ENCODE results near the gene VTI1B.
"Not testable (repeated sequence)": the region's sequence is repeated elsewhere in the genome, so short reads cannot be mapped to it uniquely, and the experiment has no call there.

Gene VTI1B

GRCh38 chr14:67674480-67675218, at the start of gene VTI1B:
Gene VTI1B, minus strand, starts transcription at chr14:67674632. Its CDS starts 143 bp downstream, at chr14:67674489.
- peaks cover 0 to 21% of the 10 kb centered on the region in 2 donors for H3K36me3 ChIP-seq (ENCODE audit: control insufficient read depth in 1 of 2, insufficient read depth in 2 of 2, low read length in 2 of 2)
- no peaks in the 10 kb centered on the region for H3K27me3 ChIP-seq (ENCODE audit: control insufficient read depth in 1 of 2, insufficient read depth in 2 of 2, low read length in 2 of 2)
- peak within 1 kb of the TSS; percentile 72 to 95 for H3K9ac ChIP-seq (ENCODE audit: low read depth in 1 of 2, low read length in 2 of 2)
- H3K9me3 ChIP-seq (ENCODE audit: control insufficient read depth in 1 of 2, low read length in 2 of 2): no peaks in the 10 kb centered on the region
- peaks cover 14 to 21% of the 10 kb centered on the region in 2 donors for H3K4me1 ChIP-seq (ENCODE audit: control insufficient read depth in 1 of 2, insufficient read depth in 2 of 2, low read length in 2 of 2)
- H3K27ac ChIP-seq (ENCODE audit: low read depth, low read length): peak within 1 kb of the TSS; percentile 97
- peak within 1 kb of the TSS; percentile 79 to 98 for H3K4me3 ChIP-seq (ENCODE audit: low read depth in 1 of 2, low read length in 2 of 2)

GRCh38 chr14:67722293-67722692, 47.9 kb upstream of the VTI1B start:
- H3K4me1 ChIP-seq (ENCODE audit: control insufficient read depth in 1 of 2, insufficient read depth in 2 of 2, low read length in 2 of 2): no peaks in the 10 kb centered on the region
- H3K9ac ChIP-seq (ENCODE audit: low read depth in 1 of 2, low read length in 2 of 2): no peak overlapping the region
- H3K27ac ChIP-seq (ENCODE audit: low read depth, low read length): no peak overlapping the region
- H3K27me3 ChIP-seq (ENCODE audit: control insufficient read depth in 1 of 2, insufficient read depth in 2 of 2, low read length in 2 of 2): peaks cover 0 to 5% of the 10 kb centered on the region in 2 donors
- no peaks in the 10 kb centered on the region for H3K9me3 ChIP-seq (ENCODE audit: control insufficient read depth in 1 of 2, low read length in 2 of 2)
- H3K36me3 ChIP-seq (ENCODE audit: control insufficient read depth in 1 of 2, insufficient read depth in 2 of 2, low read length in 2 of 2): no peaks in the 10 kb centered on the region
- no peak overlapping the region for H3K4me3 ChIP-seq (ENCODE audit: low read depth in 1 of 2, low read length in 2 of 2)

- H3K9me3 ChIP-seq (ENCODE audit: control insufficient read depth in 1 of 2, low read length in 2 of 2): no peaks in the 10 kb centered on the region
- no peak overlapping the region for H3K27ac ChIP-seq (ENCODE audit: low read depth, low read length)
- H3K27me3 ChIP-seq (ENCODE audit: control insufficient read depth in 1 of 2, insufficient read depth in 2 of 2, low read length in 2 of 2): peaks cover 0 to 5% of the 10 kb centered on the region in 2 donors
- no peaks in the 10 kb centered on the region for H3K4me1 ChIP-seq (ENCODE audit: control insufficient read depth in 1 of 2, insufficient read depth in 2 of 2, low read length in 2 of 2)
- H3K9ac ChIP-seq (ENCODE audit: low read depth in 1 of 2, low read length in 2 of 2): no peak overlapping the region
- no peaks in the 10 kb centered on the region for H3K36me3 ChIP-seq (ENCODE audit: control insufficient read depth in 1 of 2, insufficient read depth in 2 of 2, low read length in 2 of 2)
- no peak overlapping the region for H3K4me3 ChIP-seq (ENCODE audit: low read depth in 1 of 2, low read length in 2 of 2)
Observed at GRCh38 chr14:67721875-67722274, 47.4 kb upstream of the VTI1B start.

- no peak overlapping the region for H3K9ac ChIP-seq (ENCODE audit: low read depth in 1 of 2, low read length in 2 of 2)
- no peak overlapping the region for H3K27ac ChIP-seq (ENCODE audit: low read depth, low read length)
- no peaks in the 10 kb centered on the region for H3K36me3 ChIP-seq (ENCODE audit: control insufficient read depth in 1 of 2, insufficient read depth in 2 of 2, low read length in 2 of 2)
- H3K4me1 ChIP-seq (ENCODE audit: control insufficient read depth in 1 of 2, insufficient read depth in 2 of 2, low read length in 2 of 2): no peaks in the 10 kb centered on the region
- no peaks in the 10 kb centered on the region for H3K27me3 ChIP-seq (ENCODE audit: control insufficient read depth in 1 of 2, insufficient read depth in 2 of 2, low read length in 2 of 2)
- no peaks in the 10 kb centered on the region for H3K9me3 ChIP-seq (ENCODE audit: control insufficient read depth in 1 of 2, low read length in 2 of 2)
- H3K4me3 ChIP-seq (ENCODE audit: low read depth in 1 of 2, low read length in 2 of 2): no peak overlapping the region
Observed at GRCh38 chr14:67719866-67720265, 45.4 kb upstream of the VTI1B start.

- not testable (repeated sequence) for H3K27ac ChIP-seq (ENCODE audit: low read depth, low read length); H3K36me3 ChIP-seq (ENCODE audit: control insufficient read depth in 1 of 2, insufficient read depth in 2 of 2, low read length in 2 of 2); H3K9me3 ChIP-seq (ENCODE audit: control insufficient read depth in 1 of 2, low read length in 2 of 2); H3K27me3 ChIP-seq (ENCODE audit: control insufficient read depth in 1 of 2, insufficient read depth in 2 of 2, low read length in 2 of 2); H3K4me3 ChIP-seq (ENCODE audit: low read depth in 1 of 2, low read length in 2 of 2); H3K9ac ChIP-seq (ENCODE audit: low read depth in 1 of 2, low read length in 2 of 2); H3K4me1 ChIP-seq (ENCODE audit: control insufficient read depth in 1 of 2, insufficient read depth in 2 of 2, low read length in 2 of 2)
Observed at GRCh38 chr14:67719385-67719784, 45.0 kb upstream of the VTI1B start.

GRCh38 chr14:67718265-67718664, 43.8 kb upstream of the VTI1B start:
- H3K27ac ChIP-seq (ENCODE audit: low read depth, low read length): no peak overlapping the region
- no peaks in the 10 kb centered on the region for H3K36me3 ChIP-seq (ENCODE audit: control insufficient read depth in 1 of 2, insufficient read depth in 2 of 2, low read length in 2 of 2)
- no peaks in the 10 kb centered on the region for H3K4me1 ChIP-seq (ENCODE audit: control insufficient read depth in 1 of 2, insufficient read depth in 2 of 2, low read length in 2 of 2)
- no peaks in the 10 kb centered on the region for H3K27me3 ChIP-seq (ENCODE audit: control insufficient read depth in 1 of 2, insufficient read depth in 2 of 2, low read length in 2 of 2)
- no peak overlapping the region for H3K9ac ChIP-seq (ENCODE audit: low read depth in 1 of 2, low read length in 2 of 2)
- no peaks in the 10 kb centered on the region for H3K9me3 ChIP-seq (ENCODE audit: control insufficient read depth in 1 of 2, low read length in 2 of 2)
- no peak overlapping the region for H3K4me3 ChIP-seq (ENCODE audit: low read depth in 1 of 2, low read length in 2 of 2)

GRCh38 chr14:67717048-67717447, 42.6 kb upstream of the VTI1B start:
- Histone ChIP-seq H3K9me3 (ENCODE audit: control insufficient read depth in 1 of 2, low read length in 2 of 2) (no peaks in the 10 kb centered on the region), H3K4me3 (ENCODE audit: low read depth in 1 of 2, low read length in 2 of 2) (no peak overlapping the region), H3K9ac (ENCODE audit: low read depth in 1 of 2, low read length in 2 of 2) (no peak overlapping the region), H3K27me3 (ENCODE audit: control insufficient read depth in 1 of 2, insufficient read depth in 2 of 2, low read length in 2 of 2) (no peaks in the 10 kb centered on the region), H3K4me1 (ENCODE audit: control insufficient read depth in 1 of 2, insufficient read depth in 2 of 2, low read length in 2 of 2) (no peaks in the 10 kb centered on the region), H3K36me3 (ENCODE audit: control insufficient read depth in 1 of 2, insufficient read depth in 2 of 2, low read length in 2 of 2) (no peaks in the 10 kb centered on the region), H3K27ac (ENCODE audit: low read depth, low read length) (no peak overlapping the region)

- no peaks in the 10 kb centered on the region for H3K36me3 ChIP-seq (ENCODE audit: control insufficient read depth in 1 of 2, insufficient read depth in 2 of 2, low read length in 2 of 2)
- no peaks in the 10 kb centered on the region for H3K4me1 ChIP-seq (ENCODE audit: control insufficient read depth in 1 of 2, insufficient read depth in 2 of 2, low read length in 2 of 2)
- H3K9ac ChIP-seq (ENCODE audit: low read depth in 1 of 2, low read length in 2 of 2): no peak overlapping the region
- H3K4me3 ChIP-seq (ENCODE audit: low read depth in 1 of 2, low read length in 2 of 2): no peak overlapping the region
- H3K27me3 ChIP-seq (ENCODE audit: control insufficient read depth in 1 of 2, insufficient read depth in 2 of 2, low read length in 2 of 2): no peaks in the 10 kb centered on the region
- peaks cover 2% of the 10 kb centered on the region in 2 donors for H3K9me3 ChIP-seq (ENCODE audit: control insufficient read depth in 1 of 2, low read length in 2 of 2)
- no peak overlapping the region for H3K27ac ChIP-seq (ENCODE audit: low read depth, low read length)
Observed at GRCh38 chr14:67710209-67710608, 35.8 kb upstream of the VTI1B start.

- H3K9me3 ChIP-seq (ENCODE audit: control insufficient read depth in 1 of 2, low read length in 2 of 2); H3K9ac ChIP-seq (ENCODE audit: low read depth in 1 of 2, low read length in 2 of 2); H3K4me1 ChIP-seq (ENCODE audit: control insufficient read depth in 1 of 2, insufficient read depth in 2 of 2, low read length in 2 of 2); H3K4me3 ChIP-seq (ENCODE audit: low read depth in 1 of 2, low read length in 2 of 2); H3K27ac ChIP-seq (ENCODE audit: low read depth, low read length); H3K27me3 ChIP-seq (ENCODE audit: control insufficient read depth in 1 of 2, insufficient read depth in 2 of 2, low read length in 2 of 2); H3K36me3 ChIP-seq (ENCODE audit: control insufficient read depth in 1 of 2, insufficient read depth in 2 of 2, low read length in 2 of 2): not testable (repeated sequence)
Observed at GRCh38 chr14:67709796-67710195, 35.4 kb upstream of the VTI1B start.

- H3K27me3 ChIP-seq (ENCODE audit: control insufficient read depth in 1 of 2, insufficient read depth in 2 of 2, low read length in 2 of 2); H3K9ac ChIP-seq (ENCODE audit: low read depth in 1 of 2, low read length in 2 of 2); H3K27ac ChIP-seq (ENCODE audit: low read depth, low read length); H3K36me3 ChIP-seq (ENCODE audit: control insufficient read depth in 1 of 2, insufficient read depth in 2 of 2, low read length in 2 of 2); H3K9me3 ChIP-seq (ENCODE audit: control insufficient read depth in 1 of 2, low read length in 2 of 2); H3K4me1 ChIP-seq (ENCODE audit: control insufficient read depth in 1 of 2, insufficient read depth in 2 of 2, low read length in 2 of 2); H3K4me3 ChIP-seq (ENCODE audit: low read depth in 1 of 2, low read length in 2 of 2): not testable (repeated sequence)
Observed at GRCh38 chr14:67709346-67709745, 34.9 kb upstream of the VTI1B start.

Data from duodenal mucosa (tissue), 2 donors.